Suppressor macrophage (primary cell): Measurements from ENCODE around the gene GPC3.
"Not testable (repeated sequence)": the region's sequence is repeated elsewhere in the genome, so short reads cannot be mapped to it uniquely, and the experiment has no call there.

Source experiments
- DNase-seq, 4 experiments: peaks; one replicate each; pipeline ENCODE4 v3.0.0-alpha.2; 2020 to 2022

The GPC3 gene

DNA sequence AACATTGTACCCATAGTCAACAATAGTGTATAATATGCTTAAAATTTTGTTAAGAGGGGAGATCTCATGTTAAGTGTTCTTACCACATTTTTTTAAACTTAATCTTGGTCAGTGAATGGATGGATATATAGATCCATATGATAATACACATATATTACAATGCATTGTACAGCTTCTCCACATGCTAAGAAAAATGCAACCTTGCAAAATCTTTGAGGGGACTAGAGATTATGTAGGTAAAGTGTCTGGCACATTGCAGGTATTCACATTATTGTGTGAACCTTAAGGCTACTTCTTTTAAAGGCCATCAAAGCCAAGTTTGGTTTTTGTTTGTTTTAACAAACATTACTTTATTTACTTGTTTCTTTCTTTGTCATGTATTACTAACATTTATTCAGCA, 10.4 kb upstream of the GPC3 start:
- no peak for DNase-seq

GRCh38 chrX:133994576-133994975, 9.2 kb upstream of the GPC3 start:
- DNase-seq, result no peak

DNA sequence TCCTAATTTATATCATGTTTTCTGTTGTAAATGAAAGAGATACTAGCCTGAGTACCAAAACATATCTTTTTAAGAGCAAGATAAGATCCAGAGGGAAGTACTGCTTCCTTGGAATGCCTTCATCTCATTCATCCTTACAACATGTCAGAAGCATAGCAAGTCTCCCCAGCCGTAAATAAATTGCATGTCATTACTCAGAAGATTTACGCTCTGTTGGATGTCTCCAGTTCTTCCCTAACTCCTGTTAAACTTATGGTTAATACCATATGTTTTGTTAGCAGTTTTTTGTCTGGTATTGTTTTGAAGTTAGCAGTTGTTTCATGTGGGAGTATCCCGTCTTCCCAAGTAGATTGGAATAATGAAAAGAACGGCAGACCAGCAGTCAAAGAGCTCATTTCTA, 7.5 kb upstream of the GPC3 start:
- no peak for DNase-seq

DNA sequence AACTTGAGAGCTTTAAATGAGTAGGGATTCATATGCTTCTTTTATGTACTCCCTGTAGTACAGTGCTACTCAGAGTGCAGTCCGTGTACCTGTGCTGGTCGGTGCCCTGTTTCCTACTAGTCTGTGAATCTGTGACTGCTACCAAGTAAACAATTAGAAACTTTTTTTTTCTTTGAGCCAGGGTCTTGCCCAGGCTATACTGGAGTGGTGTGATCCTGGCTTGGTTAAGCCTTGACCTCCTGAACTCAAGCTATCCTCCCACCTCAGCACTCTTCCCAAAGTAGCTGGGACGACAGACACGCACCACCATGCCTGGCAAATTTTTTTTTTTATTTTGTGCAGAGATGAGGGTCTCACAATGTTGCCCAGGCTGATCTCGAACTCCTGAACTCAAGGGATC, 6.4 kb upstream of the GPC3 start:
- DNase-seq, result no peak

DNA sequence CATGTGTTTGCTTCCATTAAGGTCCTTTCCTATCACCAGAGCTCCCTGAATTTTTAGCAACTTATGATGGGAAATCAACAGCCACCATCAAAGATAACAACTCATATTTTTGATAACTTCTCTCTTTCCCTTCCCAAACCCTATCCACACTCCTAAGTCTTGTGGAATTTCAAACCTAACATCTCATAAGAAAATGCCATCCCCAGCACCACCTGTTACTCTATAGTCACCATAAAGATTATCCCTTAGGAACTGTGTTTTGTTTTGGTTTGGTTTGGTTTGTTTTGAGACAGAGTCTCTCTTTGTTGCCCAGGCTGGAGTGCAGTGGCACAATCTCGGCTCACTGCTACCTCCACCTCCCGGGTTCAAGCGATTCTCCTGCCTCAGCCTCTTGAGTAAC, 5.7 kb upstream of the GPC3 start:
- DNase-seq, result not testable (repeated sequence)

GRCh38 chrX:133989993-133990392, 4.6 kb upstream of the GPC3 start:
- DNase-seq, result no peak

DNA sequence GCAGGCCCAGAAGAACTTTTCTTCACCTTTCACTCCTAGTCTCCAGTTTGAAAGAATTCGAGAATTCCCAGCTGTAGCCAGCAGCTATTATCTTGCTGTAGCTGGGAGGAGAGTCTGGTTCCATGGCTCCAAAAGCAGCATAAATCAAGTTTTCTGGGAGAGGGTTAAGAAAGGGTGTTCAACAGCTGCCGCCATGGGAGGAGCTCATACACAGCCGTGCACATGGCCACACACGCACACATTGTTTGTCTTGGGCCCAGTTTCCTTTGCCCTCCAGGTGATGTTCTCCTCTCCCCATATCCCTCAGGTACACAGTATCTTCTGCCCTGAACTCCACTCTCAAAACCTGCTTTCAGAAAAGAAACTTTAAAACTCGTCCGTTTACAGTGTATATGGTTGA, 4.1 kb upstream of the GPC3 start:
- no peak for DNase-seq

GRCh38 chrX:133988010-133988409, 2.6 kb upstream of the GPC3 start:
- no peak for DNase-seq

GRCh38 chrX:133987188-133987587, 1.8 kb upstream of the GPC3 start:
- DNase-seq, result no peak

GRCh38 chrX:133985967-133986683, 731 bp upstream of the GPC3 start:
- no peak for DNase-seq

DNA sequence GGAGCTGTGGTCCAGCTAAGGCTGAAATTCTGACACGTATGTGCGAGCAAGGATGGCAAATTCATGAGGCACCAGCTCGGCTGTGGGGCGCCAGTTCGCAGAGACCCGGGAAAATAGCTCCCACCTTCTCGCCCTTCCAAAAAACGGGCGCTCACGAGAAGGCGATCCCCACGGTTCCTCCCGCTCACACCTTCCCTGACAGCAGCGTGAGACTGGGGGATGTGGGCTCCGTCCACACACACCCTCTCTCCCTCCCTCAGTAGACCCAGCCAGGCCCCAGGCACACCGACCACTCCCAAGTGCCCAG, 584 bp downstream of the GPC3 start:
- DNase-seq, result no peak

GRCh38 chrX:133983974-133984845, 1.2 kb downstream of the GPC3 start:
- DNase-seq, result no peak

DNA sequence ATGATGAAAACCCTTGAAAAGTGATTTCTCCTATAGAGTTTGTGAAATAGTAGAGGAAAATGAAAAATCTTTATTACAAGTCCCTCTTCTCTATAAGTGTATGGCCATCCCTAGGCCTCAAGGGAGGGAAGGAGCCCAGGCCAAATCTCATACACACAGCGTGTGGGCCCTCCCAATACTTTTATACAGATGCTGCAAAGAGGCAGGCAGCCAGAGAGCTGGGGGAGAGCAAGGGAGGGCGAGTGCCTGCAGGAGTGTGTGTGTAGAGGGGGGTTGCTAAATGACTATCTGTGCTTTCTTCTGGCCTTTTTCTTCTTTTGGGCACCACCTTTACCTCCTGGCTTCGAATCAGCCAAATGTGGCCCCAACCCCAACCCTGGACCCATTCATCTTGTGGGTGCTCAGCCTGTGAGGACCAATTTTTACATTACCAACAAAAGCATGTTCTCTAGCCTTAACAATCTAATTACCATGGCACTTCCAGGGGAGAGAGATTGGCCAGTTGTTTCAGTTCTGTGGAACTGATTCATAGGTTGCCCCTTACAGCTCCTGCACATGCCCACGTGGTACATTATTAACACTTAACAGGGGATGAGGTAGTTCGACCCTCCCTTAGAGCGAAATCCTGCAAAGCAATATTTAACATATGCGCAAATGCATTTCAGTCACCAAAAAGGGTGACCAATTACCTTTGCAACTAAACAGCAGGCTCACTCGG, 2.0 kb downstream of the GPC3 start:
- no peak for DNase-seq

DNA sequence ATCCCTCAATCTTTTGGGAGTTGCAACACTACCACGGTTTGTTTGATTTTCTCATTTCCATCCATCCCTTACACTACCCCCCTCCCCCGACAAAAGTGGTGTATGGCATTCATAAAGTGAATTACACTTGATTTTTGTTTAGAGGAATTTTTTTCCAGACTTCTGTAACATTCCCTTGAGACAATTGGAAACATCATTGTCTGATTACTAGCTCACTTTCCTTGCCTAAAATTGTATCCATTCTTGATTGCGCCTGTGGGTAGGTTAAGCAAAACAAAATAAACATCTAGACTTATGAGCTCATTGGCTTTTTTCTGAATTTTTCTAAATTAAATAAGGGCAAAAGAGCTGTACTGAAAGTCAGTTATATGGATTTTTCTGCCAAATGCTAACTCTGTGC, 3.5 kb downstream of the GPC3 start:
- DNase-seq, result no peak

- DNase-seq, result no peak
Measured at GRCh38 chrX:133980832-133981588, 4.4 kb downstream of the GPC3 start.

DNA sequence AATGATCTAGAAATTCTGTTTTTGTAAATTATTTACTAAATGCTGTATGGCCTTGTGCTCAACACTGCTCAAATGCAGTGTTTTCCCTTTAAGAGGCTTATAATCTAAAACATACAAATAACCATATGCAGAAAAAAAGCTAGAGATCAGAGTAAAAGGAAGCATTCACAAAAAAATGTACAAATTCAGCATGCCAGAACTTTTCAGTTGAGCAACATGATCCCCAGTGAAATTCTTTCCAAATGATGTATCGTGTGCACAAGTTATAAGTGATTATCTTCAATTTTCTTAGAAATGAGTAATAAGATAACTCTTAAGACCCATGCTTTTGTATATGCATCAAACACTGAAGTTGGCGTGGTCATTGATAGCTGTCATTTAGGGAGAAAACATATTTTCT, 5.0 kb downstream of the GPC3 start:
- DNase-seq, result no peak

DNA sequence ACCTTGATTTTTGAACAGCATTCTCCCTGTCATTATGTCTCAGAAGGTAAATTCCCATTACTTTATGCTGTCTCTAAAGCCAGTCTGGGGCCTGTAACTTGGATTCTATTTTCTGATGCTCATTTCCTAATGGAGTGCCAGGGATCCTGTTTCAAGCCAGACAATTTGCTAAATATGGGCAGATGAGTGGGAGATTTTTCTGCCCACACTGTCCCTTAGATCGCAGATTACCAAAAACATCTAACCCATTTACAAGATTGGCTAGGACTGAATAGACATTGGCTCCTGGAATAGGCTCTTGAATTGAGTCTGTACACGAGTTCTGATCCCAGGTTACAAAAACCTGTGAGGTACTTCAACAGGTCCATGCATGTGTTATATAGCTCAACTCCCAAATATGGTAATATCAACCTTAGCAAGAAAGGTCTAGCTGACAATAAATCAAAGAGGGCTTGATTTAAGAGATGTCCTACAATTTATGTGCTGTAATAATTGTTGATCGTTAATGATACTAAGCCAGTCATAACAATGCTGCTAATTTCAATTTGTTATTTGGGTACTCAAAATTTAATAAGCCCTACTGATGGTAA, 5.7 kb downstream of the GPC3 start:
- DNase-seq, result no peak

DNA sequence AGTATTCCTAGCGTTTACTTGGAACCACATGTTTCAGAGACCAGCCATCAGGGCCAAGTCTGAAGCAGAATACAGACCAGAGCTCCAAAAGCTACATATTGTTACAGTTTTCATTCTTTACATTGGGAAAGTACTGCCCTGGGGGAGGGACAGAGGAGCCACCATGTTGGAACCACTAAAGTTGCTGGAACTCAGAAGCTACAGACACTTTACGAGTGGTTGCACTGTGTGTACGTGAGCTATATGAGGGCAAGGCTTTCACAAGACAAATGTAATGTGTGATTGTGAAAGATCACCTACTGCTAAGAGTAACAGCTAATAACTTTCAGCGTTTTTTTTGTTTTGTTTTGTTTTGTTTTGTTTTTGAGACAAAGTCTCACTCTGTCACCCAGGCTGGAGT, 11.7 kb downstream of the GPC3 start:
- no peak for DNase-seq

DNA sequence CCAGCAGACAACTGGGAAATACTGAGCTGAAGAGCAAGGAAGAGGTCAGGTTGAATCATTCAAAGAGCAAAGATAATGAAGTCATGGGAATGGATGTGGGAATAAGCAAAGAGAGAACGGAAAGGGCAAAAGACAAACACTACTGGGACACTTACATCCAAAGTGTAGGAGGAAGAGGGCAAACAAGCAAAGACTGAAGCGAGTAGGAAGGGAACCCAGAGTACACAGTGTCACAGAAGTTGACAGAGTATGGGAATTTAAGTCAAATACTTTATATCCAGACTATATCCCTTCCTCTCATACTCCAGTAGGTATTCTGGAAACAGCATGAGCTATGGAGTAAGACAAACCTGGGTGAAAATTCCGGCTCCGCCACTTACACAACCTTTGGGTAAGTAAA, 12.5 kb downstream of the GPC3 start:
- DNase-seq, result no peak

DNA sequence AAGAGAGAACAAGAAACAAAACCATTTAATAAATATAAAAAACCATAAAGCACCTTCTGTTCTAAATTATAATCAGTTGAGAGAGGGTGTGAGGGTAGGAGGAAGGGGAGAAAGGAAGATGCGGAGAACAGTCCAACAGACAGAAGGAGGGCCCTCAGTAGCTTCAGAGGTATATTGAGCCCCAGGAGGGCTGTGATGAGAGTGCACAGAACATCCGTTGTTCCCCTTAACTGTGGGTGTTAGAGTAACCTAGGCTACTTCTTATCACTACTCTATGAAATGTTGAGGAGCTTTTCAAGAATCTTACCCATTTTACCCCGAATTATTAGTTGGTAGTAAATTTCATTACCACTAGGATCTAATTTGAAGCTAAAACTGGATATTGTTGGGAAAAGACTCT, 13.8 kb downstream of the GPC3 start:
- no peak for DNase-seq

DNA sequence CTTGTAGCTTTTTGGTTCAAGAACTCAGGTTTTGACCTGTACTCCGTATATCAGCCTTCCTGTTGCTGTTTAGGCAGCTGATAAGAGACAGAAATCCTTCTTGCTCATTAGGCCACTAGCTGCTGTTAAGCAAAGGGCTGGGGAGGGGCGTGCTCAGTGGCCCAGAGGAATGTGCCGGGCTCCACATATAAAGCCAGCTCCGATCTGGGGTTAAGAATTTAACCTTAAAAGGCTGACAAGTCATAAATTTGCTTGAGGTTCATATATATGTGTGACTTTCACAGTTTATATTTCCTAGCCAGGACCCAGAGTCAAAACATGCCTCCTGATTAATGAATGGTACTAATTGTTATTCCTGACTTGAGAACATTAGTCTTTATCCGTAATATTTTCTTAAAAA, 15.3 kb downstream of the GPC3 start:
- no peak for DNase-seq

GRCh38 chrX:133969191-133969590, 16.2 kb downstream of the GPC3 start:
- DNase-seq, result no peak

DNA sequence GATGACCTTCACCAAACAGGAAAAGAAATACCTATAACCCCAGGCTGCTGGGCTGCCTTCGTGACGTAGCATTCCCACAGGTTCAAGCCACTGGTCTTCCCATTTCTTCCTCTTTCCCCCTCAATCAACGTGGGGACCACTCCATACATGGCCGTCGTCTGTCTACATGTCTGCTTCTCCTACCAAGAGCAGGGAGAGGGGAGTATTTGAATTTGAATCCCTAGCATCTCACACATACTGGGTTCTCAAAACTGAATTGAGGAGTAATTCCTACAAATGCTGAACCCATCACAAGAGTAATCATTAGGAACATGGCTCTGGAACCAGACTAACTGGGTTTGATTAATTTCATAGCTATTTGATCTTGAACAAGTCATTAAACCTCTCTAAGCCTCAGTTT, 17.3 kb downstream of the GPC3 start:
- DNase-seq, result no peak
